Measurements from ENCODE around the gene SNPH.

SNPH gene

GRCh38 chr20:1357921-1358671, 92.0 kb downstream of the SNPH start (continued):
- TF ChIP-seq PATZ1 (tag by site-specific recombination; IDR thresholded peaks at IDR 0.05) (no peak), ZNF626 (tag by site-specific recombination; IDR thresholded peaks at IDR 0.05) (no peak)
